ELR (cell line): Measurements from ENCODE around the gene CCN2.

Experiments used
- DNase-seq: peaks from one replicate; pipeline ENCODE4 v3.0.0-alpha.2; 2015; ENCODE audit warnings: low read depth

CCN2 gene, protein sequence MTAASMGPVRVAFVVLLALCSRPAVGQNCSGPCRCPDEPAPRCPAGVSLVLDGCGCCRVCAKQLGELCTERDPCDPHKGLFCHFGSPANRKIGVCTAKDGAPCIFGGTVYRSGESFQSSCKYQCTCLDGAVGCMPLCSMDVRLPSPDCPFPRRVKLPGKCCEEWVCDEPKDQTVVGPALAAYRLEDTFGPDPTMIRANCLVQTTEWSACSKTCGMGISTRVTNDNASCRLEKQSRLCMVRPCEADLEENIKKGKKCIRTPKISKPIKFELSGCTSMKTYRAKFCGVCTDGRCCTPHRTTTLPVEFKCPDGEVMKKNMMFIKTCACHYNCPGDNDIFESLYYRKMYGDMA

DNA sequence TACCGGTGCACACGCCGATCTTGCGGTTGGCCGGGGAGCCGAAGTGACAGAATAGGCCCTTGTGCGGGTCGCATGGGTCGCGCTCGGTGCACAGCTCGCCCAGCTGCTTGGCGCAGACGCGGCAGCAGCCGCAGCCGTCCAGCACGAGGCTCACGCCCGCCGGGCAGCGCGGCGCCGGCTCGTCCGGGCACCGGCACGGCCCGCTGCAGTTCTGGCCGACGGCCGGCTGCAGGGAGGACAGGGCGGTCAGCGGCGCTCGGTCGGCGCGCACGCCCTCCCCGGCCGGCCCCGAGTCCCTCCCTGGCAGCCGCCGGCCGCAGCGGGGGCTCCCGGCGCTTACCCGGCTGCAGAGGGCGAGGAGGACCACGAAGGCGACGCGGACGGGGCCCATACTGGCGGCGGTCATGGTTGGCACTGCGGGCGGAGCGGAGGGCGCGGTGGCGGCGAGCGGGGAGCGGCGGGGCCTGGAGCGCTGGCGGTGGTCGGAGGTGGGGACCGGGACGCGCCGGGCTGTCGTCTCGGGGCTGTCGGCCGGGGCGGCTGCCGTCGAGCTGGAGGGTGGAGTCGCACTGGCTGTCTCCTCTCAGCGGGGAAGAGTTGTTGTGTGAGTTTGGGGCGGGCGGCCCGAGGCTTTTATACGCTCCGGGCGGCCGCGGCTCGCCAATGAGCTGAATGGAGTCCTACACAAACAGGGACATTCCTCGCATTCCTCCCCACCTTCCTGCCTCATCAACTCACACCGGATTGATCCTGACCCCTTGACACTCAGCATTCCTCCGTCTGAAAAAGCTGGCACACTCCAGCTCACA lies at the start of gene CCN2:
Gene CCN2 (minus strand): TSS at position 606 of the 809 bp plus-strand sequence. CDS start 200 bp downstream, at position 406.
- DNase-seq = peak; percentile 98

DNA sequence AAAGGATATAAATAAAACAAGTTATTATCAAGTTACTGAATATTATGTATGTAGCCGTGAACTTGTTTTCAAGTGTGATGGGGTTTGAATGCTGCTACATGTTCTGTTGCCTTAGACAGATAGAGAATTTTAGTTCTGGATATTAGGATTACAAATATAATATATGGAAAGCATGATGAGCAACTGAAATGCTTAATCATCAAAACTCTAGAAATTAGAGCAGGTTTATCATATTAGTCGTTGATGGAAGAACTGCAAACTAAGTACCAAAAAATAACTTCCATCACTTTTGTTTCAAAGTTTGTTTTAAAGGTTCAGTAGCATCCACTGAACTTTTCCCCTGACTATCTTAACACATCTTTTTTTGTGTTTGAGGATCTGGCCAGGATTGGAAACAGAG lies 49.1 kb upstream of the CCN2 start:
- no peak for DNase-seq

DNA sequence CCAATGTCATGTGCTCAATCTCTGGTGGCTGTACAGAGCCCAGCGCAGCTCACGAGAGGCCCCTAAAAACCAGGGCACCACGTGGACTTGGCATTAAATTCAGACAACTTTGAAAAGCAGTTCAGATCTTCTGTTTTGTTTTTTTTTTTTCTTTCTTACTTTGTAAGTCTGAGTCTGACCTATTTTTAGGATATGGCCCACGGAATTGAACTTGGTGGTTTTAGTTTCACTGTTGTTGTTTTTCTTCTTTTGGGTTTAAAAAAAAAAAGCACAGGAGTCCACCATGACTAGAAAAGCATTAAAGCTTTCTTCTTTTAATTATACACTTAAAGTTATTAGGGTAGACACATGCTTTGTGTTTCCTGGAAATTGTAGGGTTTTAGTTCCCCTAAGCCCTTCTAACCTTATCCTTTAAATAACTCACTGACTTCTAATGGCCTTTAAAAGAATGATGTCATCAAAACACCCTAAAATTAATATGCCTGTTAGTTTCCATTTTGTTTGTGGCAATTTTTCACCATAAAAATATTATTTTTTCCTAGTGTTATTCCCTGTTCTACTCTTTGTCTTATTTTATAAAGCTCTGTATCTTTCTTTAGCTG lies 48.5 kb upstream of the CCN2 start:
- no peak for DNase-seq

DNA sequence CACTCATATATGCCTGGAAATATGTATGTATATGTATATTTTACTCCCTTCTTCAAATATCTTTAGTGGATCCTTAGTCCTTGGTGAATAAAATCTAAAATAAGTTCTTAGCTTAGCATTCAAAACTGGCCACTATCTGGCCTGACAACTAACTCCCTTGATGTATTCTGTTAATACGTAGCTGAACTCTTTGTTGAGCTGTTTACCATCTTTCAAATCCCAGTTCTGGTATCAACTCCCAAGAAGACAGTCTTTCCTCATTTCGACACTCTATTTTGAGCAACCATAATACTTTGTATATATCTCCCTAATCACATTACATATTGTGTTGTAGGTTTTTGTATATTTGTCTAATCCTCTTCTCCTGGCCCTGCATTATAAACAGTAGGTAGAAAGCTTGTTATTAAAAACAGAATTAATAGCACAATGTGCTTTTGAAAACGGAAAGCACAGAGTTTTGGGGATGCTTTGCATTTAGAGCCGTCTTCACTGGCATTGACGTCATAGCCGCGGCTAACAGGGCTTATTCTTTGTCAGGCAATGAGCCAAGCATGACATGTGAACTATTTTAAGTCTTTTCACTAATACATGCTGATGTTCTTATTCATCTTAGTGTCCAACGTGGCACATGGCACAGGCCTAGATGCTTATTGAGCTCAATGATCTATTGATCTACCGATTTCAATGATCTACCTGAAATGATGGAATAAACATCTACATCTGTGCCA lies 47.2 kb upstream of the CCN2 start:
- DNase-seq = no peak

DNA sequence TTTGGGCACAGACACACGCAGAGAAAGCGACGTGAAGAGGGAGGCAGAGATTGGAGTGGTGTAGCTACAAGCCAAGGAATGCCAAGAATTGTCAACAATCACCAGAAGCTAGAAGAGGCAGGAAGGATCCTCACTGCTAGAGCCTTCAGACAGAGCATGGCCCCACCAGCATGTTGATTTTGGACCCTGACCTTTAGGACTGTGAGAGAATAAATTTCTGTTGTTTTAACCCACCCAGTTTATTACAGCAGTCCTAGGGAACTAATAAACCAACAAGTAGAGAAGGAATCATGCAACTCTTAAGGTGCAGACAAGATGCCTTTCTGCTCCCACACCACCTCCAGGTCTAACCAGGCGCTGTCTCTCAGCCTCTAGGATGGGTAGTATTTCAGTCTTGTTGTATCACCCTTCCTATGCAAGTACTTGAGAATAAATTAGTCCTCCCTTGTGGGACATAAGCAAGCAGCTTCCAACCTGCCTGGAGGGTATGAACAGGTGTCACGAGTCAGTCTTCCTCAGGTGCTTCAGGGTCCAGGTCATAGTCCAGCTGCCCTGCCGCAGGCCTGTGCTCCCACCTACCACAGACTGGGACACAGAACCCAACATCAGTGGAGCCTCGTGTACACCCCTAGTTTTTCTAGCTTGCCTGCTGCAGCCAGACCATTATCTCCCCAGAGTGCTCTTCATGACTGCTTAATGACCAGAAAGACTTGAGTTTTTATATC lies 46.4 kb upstream of the CCN2 start:
- DNase-seq = no peak

DNA sequence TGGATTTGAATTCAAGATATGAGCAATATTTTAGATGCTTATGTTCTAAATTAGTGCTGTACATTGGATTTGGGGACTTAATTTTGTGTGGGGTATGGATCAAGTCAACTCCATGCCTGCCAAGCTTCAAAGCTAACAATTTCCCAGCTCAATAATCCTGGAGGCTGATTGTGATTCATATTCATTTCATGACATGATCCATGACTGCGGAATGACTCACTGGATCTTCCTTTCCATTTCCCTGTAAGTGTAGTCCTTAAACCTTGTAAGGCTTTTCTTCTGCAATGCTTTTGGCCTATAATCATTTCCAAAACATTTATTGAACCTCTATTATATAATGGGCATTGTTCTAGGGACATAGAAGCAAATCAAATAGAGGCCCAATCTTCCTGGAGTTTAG lies 44.7 kb upstream of the CCN2 start:
- peak; percentile 96 for DNase-seq

DNA sequence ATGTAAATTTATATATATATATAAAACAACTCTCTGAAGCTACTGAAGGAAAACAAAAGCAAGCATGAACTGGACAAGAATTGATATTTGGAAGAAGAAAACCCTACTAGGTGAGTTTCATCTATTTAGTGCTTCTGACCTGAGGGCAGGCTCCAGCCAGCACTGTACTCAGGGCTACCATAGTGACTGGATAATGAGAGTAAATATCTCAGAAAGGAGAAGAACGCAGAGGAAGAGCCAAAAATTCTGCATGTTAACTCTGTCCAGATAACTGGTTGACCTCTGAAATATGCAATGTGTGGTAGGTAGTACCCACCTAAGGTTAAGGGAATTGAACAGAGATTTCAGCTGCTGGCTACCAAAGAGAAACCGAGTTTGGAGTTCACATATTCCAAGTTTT lies 41.4 kb upstream of the CCN2 start:
- no peak for DNase-seq

DNA sequence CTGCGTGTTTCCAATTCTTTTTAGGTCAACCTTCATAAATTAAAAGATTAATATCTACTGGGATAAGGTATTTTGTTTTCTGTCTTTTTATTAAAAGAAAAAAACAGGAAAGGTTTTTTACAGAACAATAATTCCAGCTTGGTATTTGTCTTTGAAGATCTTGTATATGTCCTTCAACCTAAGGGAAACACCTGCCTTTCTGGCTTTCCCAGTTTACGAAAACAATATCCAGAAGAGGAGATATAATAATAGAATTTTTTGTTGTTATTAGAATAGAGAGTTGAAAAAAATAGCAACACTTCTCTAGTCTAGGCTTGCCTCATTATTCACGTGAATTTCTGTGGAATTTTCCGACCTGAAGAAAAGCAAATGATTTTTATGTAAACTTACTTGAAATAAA lies 37.9 kb upstream of the CCN2 start:
- no peak for DNase-seq

DNA sequence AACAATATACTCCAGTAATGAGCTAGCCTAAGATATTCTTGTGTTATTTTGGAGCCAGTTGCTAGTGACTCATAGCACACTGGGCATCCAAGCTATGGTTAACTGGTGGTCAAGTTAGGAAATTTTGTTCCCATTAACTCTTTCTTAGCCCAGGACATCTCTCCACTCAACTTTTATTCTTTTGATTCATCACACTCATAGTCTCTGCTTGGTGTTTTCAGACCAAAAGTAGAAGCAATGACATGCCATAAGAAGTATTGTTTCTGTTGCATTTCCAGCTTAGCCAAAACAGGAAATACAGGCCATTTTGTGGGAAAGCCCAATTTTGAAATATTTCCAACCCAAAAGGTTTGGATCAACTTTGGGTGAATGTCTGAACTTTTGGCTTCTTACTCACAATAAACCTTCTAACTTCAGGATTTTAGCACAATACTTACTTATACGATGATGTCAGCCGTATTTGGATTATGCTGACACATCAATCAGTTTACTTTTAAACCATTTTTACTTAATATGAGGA lies 31.6 kb upstream of the CCN2 start:
- DNase-seq = peak; percentile 64

DNA sequence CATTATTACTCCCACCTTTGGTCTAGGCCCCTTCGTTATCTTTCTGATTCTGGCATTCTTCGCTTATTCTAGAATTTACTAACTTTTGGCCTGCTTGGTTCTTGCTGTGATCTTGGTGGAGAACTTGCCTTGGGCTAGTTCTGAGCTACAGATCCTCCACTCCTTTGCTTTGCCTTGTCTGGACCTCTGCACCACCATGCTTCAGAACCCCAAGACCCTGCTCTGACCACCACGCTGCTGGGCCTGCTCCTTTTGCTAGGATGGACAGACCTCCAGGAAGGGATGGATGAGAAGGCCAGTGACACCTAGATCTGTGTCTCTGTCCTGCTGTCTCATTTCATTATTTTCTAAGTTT lies 30.4 kb upstream of the CCN2 start:
- no peak for DNase-seq

DNA sequence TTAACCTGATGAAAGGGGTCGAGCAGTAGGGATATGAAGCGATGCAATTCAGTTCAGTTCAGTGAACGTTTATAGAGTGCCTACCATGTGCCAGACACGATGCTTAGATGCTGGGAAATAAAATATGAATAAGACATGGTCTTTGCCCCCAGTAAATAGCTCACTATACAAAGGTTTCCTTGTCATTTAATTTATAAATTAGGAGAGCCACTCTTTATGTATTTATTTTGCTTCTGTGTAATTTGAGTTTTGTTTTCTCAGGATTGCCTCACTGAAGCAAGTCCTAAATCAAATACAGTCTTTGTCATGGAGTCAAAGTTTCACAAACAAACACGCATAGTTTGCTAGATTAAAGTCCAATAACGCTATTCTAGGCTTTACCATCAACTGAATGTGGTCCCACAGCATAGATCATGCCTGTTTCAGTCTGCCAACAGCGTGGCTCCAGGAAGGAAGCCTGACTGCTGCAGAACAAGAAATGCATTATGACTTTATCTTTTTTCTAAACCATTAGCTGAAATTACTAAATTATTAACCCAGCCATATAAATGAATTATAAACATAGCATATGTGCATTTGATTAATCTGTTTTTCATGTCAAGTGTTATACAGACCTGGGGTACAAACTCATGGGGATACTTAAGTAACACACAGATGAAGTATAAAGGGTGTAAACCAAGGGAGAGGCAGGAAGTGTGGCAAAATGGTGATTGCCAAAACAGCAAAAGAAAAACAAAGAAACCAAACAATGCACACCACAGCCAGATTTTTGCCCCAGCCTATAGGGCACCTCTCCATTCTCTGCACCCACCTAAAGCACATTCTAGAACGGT lies 29.8 kb upstream of the CCN2 start:
- no peak for DNase-seq

DNA sequence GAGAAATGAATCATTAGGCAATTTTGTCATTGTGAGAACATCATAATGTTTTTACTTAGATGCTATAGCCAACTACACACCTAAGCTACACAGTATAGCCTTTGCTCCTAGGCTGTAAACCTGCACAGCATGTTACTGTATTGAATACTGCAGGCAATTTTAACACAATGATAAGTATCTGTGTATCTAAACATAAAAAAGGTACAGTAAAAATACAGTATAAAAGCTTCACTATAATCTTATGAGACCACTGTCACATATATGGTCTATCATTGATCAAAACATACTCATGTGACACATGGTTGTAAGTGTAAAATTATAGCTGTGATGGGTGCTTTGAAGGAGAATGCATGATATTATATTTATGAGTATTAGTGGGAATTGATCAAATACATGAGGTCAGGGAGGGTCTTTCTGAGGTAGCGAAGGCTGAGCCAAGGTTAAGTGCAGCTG lies 29.2 kb upstream of the CCN2 start:
- no peak for DNase-seq

DNA sequence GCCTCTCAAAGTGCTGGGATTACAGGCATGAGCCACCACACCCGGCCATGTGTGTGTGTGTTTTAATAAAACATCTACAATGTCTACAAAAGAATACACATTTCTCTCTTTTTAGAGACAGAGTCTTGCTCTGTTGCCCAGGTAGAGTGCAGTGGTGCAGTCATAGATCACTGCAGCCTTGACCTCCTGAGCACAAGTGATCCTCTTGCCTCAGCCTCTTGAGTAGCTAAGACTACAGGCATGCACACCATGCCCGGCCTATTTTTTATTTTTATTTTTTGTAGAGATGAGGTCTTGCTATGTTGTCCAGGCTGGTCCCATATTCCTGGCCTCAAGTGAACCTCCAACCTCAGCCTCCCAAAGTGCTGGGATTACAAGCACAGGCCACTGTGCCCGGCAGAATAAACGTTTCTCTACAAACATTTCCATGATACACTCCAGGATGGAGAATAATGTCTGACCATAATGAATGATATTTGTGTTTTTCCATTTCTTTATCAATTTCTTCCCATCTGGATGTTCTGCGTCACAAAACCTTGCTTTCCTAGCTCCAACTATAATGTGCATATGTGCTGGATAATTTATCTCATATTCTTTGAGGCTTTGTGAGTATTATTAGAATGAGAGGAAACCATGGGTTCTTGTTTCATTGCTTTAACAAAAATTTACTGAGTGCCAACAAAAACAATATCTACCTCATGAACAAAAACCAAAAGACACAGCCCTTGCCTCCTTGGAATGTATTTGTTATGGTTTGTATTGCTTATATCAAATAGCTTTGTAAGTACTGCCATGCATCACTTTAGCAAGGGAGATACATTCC lies 28.6 kb upstream of the CCN2 start:
- DNase-seq = peak; percentile 71

DNA sequence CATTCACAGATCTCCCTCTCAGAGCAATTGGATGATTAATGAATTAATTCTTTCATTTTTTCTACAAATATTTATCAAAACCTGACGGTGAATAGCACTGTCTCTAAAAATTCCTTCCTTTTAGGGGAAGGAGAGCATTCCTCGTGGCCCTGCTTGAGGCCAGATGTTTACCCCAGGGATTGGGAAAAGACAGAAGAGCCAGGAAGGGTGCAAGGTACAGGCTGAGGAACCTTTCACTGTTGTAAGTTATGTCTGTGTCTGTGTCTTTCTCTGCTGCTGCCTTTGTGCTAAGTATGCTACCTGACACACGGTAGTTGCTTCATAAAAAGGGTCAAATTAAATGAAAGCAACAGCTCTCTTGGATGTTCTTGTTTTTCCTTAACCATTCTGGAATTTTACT lies 27.4 kb upstream of the CCN2 start:
- DNase-seq = no peak

DNA sequence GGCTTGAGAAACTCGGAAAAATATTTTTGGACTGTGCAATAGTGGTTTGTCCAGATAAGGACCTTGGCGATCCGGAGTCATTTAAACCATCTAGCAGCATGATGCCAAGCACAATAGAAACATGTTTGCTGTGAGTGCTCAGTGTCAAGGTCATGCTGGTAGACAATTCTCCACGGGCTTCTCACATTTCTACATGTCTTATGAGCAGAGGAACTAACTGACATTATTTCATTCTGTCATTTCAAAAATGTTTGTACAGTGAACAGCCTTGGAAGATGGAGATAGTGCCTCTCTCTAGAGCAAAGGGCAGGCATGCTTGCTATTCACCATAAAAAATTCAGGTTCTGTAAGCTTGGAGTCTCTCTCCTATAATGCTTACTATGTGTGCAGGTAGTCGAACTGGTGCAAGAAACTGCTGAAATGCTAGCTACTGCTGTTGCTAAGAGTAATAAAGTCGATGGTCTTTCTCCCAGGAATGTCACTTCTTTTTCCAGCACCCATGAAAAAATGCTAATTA lies 25.4 kb upstream of the CCN2 start:
- no peak for DNase-seq

DNA sequence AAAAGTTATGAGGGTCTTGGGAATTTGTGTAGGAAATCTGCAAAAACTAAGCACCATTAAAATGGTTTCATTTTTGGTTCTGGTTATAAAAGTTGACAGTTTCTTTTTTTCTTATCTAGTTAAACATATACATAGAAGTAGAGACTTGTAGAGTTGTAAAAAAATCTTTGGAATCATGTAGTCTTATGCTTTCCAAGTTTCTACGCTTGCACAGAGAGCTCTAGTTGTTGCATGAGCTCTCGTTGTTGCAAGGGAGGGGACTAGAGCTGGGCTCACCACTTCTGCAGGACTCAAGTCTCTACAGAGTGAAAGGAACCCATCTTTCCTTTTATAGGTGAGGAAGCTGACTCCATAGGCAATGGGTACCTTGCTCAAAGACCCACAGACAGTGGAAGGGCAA lies 21.6 kb upstream of the CCN2 start:
- no peak for DNase-seq

DNA sequence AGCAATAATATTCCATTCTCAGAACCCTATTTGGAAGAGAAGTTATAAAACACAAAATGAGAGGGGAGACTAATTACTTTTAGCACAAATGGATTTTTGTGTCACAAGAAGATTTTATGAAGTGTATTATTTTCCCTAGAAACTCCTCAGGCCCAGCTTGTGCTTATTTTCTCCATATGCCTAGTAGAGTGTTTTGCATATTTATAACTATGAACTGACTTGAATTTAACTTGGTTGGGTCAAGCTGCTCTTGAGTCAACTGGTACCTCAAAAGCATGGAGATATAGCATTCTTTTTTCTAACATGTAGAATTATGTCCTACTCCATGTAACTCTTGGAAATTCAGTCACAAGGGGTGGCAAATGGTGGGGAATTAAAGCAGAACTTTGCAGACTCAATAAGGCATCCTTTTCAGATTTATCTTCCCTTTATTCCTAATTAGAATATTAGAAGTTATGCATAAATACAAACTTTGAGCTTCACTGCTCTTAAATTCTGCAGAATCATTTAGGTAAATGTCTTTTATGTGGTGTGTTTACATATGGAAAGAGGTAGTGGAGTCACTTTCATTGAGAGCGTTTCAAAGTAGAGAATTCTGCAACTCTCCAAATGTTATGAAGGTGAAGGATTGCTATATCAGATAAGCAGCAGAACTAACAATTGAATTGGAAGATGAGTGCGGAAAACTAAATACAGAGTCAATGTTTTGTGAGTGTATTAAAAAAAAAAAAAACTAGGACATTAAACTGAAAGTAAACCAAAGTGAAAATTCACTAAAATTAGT lies 19.1 kb upstream of the CCN2 start:
- no peak for DNase-seq

DNA sequence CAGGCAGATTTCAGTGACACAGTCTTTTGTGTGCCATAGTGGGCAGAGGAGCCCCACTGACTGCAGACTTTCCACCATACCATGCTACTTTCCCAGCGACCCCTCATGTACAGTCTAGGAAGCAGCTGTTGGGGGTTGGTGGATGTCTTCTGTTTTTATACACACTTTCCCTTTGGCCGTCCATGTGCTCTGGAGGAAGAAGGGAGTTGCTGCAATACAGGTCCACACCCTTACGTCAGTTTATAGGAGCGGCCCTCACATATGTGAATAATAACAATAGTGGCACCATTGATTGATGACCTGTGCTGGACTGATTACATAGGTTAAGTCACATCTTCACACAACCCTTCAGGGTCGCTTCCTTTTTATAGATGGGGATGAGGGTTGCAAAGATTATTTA lies 17.5 kb upstream of the CCN2 start:
- no peak for DNase-seq

DNA sequence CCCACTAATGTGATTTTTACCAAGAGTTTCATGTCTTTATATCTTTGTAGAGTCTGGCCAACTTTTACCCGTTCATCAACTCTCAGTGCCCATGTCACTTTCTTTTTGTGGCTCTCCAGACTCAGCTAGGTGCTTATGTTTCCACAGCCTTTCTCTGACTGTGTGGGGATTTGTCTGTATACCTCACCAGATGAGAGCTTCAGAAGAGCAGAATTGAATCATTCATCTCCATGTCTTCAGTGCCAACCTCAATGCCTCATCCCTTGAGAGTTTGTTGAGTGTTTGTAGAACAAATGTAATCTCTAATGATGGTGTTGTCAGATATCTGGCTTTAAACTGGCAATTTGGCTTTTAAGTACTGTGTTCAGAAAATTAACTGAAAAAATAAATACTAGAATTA lies 16.8 kb upstream of the CCN2 start:
- DNase-seq = no peak
